A204.1 (cell line): ENCODE data around the gene MYL4.
"Not testable (repeated sequence)": the region's sequence is repeated elsewhere in the genome, so short reads cannot be mapped to it uniquely, and the experiment has no call there.

Source experiments
- FAIRE-seq: peaks from 2 replicates; lab custom pipeline; 2012; peaks lifted over from hg19 to GRCh38; lab: Jason Lieb, UNC

The MYL4 gene

DNA sequence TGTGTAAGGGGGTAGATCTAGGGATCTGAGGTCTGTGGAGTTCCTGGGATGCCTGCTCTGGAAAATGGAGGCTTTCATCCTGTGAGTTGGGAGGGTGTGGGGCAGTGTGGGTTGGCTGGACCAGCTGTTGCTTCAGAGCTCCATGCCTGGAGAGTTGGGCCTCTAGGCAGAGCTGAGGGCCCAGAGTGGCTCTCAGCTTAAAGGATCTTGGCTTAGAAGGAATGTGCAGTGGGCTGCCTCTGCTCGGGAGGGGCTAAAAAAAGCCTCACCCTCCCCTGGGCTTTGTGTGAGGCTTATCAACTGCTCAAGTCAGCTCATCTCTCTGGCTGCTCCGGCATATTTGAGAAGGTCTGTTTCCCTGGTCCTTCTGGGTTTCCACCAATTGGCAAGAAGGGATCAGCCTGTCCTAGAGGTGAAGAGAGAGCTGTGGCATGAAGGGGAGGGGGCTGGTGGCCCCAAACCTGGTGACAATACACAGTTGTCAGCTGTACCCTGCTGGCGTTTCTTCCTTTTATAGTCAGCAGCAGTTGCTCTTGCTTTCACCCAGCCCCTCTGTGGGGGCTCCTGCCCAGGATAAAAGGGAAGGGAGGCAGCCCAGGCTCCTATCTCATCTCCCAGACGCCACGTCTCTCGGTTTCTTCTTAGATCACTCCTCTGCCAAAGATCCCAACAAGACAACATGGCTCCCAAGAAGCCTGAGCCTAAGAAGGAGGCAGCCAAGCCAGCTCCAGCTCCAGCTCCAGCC is at the start of gene MYL4:
TSS of gene MYL4 (plus strand) at position 605 of the 745 bp plus-strand sequence. CDS start at position 680, 75 bp downstream.
- no peak for FAIRE-seq

DNA sequence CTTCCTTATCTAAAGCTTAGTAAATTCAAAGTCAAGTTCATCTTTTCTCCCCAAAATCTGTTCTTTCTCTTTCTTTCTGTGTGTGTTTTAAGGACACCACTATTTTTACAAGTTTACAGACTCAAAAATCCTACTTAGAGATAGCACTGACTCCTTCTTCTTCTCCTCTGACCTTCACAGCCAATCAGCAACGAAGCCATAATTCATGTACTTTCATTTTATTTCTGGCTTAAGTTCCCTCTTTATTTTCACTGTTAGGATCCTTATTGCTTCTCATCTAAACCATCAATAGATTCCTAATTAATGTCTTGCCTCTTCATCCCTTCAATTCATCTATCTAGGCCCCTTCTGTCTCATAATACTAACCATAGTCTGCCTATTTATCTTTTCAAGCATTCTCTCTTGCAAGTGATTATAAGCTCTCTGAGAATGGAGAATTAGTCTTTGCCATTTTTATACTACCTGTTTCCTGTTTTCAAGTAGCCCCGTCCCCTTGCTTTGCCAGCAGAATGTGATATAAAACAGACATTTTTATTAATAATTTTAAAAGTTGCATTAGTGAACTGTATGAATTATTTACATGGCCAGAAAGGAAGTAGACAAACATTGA is 47.0 kb upstream of the MYL4 start:
- FAIRE-seq = no peak

DNA sequence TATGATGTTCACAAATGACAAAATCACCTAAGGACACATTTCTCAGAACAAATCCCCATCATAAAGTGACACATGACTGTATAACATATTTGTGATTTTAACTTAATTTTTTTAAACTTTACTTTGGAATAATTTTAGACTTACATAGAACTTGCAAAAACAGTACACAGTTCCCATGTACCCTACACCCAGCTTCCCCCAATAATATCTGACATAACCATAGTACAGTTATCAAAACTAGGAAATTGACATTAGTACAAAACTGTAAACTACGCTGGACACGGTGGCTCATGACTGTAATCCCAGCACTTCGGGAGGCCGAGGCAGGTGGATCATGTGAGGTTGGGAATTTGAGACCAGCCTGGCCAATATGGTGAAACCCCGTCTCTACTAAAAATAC is 44.9 kb upstream of the MYL4 start:
- no peak for FAIRE-seq

DNA sequence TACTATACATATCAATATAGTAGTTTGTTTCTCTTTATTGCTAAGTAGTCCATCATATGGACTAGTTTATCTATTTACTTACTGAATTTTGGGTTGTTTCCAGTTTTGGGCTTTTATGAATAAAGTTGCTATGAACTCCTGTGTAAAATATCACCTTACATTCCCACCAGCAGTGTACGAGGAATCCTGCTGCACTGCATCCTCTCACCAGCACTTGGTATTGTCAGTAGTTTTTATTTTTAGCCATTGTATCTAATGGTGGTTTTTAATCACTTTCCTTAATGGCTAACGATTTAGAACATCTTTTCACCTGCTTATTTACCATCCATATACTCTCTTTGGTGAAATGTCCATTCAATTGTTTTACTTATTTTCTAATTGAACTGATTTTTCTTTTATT is 44.0 kb upstream of the MYL4 start:
- FAIRE-seq = no peak

DNA sequence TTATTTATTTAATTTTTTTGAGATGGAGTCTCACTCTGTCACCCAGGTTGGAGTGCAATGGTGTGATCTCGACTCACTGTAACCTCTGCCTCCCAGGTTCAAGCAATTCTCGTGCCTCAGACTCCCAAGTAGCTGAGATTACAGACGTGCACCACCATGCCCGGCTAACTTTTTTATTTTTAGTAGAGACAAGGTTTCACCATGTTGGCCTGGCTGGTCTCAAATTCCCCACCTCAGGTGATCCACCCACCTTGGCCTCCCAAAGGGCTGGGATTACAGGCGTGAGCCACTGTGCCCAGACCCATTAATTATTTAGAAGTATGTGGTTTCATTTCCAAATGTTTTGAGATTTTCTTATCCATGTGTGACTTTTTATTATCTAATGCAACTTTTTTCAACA is 42.3 kb upstream of the MYL4 start:
- FAIRE-seq = not testable (repeated sequence)

DNA sequence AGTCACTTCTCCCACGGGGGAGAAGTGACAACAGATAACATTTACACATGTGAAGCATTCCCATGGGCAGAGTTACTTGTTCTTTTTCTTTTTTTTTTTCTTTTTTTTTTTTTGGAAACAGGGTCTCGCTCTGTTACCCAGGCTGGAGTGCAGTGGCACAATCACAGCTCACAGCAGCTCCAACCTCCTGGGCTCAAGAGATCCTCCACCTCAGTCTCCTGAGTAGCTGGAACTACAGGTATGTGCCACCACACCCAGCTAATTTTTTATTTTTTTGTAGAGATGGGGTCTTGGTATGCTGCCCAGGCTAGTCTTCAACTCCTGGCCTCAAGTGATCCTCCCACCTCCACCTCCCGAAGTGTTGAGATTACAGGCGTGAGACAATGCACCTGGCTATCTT is 40.3 kb upstream of the MYL4 start:
- FAIRE-seq = not testable (repeated sequence)

DNA sequence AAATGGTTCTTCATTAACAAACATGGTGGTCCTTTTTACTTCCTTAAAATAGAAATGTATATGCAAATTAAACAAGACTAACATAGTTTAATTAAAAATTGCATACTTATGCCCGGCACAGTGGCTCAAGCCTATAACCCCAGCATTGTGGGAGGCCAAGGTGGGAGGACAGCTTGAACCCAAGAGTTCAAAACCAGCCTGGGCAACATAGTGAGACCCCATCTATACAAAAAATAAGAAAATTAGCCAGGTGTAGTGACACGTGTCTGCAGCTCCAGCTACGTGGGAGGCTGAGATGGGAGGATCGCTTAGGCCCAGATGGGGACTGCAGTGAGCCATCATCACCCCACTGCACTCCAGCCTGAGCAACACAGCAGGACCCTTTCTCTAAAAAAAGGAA is 38.4 kb upstream of the MYL4 start:
- FAIRE-seq = no peak

DNA sequence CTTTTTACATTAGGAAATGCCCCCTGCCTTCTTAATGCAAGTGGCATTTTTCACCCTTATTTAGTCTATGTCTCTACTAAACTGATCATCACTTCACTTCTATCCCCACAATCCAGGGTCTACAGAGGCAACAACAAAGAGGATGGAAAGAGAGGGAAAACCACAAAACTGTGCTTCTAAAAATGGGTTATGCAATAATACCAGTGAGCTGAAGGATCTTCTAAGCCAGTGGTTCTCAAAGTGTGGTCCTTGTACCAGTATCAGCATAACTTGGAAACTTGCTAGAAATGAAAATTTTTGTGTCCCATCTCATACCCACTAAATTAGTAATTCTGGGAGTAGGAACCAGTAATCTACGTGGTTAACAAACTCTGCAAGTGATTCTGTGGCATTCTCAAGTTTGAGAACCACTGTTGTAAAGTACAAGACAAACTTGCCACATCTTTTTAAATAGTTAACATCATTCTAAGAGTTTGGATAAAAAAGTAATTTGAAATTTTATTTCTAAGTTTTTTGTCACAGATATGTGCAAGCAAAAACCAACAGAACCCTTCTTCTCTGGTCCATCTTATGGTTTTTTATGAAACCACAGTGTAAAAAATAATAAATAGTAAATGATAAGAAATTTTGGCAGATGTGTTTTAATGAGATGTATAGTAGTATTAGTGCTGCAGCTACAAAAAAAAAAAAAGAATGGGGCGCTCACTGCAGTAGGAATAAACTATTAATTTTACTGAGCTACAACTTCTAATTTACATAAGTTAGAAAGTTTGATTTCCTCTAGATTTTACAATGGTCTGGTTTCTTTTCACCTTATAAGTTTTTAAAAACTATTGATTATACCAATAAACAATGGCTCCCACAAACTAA is 36.2 kb upstream of the MYL4 start:
- no peak for FAIRE-seq

DNA sequence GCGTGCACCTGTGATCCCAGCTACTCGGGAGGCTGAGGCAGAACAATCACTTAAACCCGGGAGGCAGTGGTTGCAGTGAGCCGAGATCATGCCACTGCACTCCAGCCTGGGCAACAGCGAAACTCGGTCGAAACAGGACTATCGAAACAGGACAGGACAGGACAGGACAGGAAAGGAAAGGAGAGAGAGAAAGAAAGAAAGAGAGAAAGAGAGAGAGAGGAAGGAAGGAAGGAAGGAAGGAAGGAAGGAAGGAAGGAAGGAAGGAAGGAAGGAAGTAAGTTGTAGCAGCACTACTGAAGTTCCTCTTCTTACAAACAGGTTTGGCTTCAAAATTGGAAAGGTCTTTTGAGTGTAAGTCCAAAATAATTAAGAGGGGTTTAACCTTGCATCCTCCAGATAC is 34.3 kb upstream of the MYL4 start:
- not testable (repeated sequence) for FAIRE-seq

DNA sequence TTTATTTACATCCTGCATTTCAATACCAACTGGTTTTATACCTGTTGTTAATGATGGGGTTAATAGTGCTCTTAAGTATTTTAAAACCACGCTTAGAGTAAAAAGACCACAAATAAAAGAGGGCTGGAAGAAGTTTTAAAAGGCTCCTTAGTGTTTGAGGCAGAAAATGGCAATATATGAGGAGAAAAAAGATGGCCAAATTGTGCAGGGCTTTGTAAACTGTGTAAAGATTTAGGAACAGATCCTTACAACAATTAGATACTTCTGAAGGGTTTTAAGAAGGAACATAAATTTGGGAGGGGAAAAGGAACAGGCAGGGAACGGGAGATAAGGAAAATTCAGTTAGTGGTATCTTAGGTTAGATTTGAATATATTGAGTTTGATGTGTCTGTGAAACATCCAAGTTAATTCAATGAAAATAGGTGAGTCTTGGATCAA is 32.7 kb upstream of the MYL4 start:
- no peak for FAIRE-seq

DNA sequence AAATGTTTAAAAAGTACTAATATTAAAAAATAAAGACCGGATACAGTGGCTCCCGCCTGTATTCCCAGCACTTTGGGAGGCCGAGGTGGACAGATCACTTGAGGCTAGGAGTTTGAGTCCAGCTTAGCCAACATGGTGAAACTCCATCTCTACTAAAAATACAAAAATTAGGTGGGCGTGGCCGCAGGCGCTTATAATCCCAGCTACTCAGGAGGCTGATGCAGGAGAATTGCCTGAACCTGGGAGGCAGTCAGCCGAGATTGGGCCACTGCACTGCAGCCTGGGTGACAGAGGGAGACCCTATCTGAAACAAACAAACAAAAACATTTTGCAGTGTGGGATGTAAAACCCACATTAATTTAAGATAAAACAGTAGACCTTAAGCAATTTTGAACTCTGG is 31.9 kb upstream of the MYL4 start:
- FAIRE-seq = no peak

DNA sequence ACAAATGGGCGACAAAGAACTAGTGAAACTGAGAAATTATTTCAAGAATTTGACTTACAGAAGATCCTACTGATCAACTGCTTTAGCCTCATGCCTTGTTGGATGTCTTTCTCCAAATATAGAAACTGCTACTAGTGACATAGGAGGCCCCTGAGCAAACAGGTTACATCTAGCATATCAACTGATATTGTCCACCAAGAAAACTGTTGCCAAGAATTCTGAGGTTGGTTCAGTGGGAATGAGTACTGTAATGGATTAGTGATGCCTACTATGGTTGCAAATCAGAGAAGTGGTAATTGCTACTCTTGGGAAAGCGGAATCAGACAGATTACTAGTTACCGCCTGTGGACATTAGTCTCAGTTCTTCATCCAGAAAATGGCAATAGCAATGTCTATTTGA is 30.0 kb upstream of the MYL4 start:
- no peak for FAIRE-seq

DNA sequence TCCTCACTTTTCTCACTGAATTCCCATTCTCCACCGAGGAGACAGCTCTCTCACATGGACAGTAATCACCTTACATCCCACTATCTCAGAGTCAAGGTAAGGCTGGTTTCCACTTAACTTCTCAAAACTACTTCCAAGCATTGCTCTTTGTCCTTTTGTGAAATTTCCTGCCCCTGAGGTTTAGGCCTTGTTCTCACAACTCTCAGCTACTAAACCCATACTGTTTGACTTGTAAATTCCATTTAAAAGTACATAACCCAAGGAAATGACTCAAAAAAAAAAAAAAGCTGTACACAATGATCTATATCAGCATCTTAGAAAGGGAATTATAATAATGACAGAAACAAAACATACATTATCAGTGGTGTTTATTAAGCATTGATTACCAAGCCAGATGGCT is 28.8 kb upstream of the MYL4 start:
- FAIRE-seq = no peak

DNA sequence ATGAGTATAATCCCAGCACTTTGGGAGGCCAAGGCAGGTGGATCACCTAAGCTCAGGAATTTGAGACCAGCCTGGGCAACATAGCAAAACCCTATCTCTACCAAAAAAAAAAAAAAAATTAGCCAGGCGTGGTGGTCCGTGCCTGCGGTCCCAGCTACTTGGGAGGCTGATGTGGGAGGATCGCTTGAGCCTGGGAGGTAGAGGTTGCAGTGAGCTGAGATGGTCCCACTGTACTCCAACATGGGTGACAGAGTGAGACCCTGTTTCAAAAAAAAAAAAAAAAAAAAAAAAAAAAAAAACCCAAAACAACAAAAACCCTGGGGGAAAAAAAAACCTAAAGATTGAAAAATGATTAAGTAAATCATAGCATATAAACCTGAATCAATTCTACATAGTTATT is 28.2 kb upstream of the MYL4 start:
- not testable (repeated sequence) for FAIRE-seq

DNA sequence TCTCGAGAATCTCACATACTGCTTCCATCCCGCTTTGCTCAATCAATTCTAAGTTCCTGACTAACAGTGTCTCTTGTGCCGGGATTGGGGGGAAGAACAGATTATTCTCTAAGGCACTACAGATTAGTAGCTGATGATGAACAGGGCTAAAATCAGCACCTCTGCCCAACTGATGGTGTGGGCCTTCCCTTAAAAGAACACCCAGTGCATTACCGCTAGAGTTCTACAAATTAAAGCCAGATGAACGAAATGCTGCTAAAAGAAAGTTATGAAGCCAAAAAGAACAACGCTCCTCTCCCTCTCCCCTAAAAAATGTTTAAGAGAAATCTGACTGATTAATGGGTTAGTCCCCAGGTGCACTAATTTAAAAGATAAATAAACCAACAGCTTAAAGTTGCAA is 24.5 kb upstream of the MYL4 start:
- FAIRE-seq = no peak

DNA sequence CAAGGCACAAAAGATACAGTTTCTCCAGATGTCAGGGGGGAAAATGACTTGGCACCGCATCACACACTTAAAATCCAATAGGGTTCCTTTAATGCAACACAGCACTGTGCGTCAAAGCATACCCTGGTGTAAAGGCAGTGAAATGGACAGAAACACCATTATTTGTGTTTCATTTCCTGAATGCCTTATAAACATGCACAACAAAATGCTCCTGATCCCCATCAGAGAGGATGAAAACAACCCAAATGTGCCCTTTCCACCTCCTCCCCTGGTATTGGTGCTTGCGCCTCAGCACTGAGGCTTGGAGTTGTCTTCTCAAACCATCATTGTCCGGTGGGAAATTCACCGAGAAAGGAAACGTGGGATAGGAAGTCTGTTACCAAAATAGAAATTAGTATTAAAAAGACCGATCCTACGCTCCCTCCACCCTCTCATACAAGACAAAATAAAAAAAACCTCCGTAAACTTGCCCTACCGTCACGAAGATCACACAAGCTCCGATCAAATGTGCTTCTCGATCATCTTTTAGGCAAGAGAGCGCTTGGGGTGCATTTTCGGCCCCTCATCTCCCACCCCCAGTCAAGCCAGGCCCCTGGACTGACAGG is 20.8 kb upstream of the MYL4 start:
- no peak for FAIRE-seq

DNA sequence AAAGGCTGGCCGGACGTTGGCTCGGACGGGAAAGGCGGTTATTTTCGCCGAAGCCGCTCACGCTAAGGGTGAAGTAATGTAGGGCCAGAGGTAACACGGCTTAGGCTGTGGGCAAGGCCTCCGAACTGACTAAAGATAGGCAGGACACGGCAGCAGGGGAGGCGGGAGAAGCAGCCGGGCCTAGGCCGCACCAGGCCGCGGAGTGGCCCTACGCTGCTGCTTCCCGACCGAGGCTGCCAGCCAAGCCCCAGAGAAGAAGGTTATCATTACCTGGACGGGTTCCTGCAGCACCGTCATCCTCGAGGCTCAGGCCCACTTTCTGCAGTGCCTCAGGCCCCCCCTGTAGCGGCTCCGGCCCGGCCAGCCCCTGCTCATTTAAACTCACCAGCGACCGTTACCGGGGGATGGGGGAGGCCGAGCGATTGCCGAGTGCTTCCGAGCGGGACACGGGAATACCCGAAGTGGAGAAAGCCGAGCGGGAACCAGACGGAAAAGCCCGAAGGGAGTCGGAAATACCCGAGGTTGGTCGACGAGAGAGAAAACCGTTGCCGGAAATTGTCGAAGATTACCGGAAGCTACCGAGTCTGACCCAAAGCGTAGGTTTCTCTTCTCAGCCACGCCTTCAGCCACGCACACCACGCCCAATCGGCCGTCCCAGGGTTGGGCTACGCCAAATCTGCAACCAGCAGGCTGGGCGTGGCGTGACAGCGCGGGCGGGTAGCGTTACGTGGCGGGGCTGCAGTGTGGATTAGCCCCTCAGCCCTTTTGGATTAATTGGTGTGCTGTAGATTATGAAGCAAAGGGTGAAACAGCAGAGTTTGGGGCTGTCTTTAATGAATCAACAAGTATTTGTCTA is 20.0 kb upstream of the MYL4 start, which contains the start of gene CDC27:
TSS of gene CDC27 (minus strand) at position 420 of the 856 bp plus-strand sequence. CDS start at position 297, 123 bp downstream.
- peak; percentile 99 for FAIRE-seq

DNA sequence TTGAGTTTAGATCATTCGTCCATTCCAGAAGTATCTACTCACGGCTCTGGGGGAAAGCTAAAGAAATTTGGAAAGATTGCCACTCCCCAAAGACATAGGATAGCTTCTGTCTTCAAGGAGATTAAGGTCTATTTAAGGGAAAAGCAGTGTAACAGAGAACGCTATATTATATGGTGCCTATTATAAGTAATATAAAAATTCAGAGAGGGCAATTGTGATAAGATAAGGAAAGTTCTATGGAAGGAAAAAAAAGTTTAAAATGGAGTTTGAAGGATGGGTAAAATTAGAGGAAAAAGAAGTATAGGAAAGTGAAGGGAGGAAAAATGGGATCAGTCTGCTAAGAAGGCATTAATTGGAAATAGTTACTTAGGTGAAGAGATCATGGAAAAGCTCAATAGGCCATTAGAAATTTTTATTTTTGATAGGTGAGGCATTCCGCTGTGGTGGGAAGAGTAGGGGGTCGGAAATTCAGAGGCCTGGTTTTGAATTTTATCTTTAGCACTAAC is 19.4 kb upstream of the MYL4 start:
- no peak for FAIRE-seq

DNA sequence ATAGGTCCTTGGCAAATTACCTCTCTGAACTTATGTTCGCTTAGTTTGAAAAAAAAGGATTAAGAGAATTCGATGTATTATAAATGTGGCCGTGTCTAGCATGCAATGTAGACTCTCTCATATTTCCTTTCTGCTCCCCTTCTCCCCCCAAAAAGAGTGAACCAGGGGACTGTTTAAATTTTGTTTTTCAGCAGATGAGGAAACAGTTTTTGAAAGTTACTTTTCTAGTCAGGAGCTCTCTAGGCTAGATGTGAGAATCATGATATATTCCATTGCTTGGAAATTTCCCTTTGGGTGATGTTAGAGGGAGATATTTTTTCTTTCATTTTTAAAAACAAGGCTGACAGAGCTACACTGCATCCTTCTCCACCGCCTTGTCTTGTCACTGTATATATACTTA is 18.9 kb upstream of the MYL4 start:
- FAIRE-seq = no peak

DNA sequence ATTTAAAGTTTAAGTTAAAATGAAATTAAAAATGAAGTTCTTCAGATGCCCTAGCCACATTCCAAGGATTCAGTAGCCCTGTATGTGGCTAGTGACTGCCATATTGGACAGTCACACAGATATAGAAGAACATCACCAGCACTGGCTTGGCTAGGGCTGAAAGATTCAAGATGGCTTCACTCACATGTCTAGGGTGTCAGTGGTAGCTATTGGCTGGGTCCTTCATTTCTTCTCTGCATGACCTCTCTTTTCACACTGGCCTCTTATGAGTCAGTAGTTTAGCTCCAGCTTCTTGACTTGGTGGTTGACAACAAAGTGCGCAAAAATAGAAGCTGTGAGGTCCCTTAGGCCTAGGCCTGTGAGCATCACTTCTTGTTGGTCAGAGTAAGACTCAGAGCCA is 18.4 kb upstream of the MYL4 start:
- no peak for FAIRE-seq

DNA sequence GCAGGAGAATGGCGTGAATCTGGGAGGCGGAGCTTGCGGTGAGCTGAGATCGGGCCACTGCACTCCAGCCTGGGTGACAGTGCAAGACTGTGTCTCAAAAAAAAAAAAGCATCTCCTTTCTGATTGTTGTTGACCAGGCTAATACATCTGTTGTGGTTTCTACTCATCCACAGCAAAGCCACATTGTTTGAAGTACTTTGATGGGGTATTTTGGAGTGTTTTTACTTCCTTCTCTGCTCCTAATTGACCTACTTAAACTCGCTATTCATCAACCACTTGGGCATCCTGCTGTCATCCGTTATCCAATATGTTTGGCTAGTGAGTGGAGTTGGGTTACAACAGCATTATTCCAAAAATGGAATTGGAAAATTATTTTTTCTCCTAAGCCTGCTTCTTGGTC is 16.6 kb upstream of the MYL4 start:
- FAIRE-seq = no peak
